Heart right ventricle (tissue), 16 donors: Measurements from ENCODE around the gene PMP22. TPM values are rescaled to one million over a fixed set of nuclear protein-coding genes. Genes with fewer than 3 reads are reported as not detected.
A peak's percentile ranks its signal among the peaks of the same experiment; 100 is the strongest.

Experiments
- ATAC-seq, 8 donors: fragments of 200-7000 bp; cut with Tn5 transposase; one replicate each; pipeline ENCODE4 v1.9.1; 2020; ENCODE audit warnings: mild to moderate bottlenecking in 8 of 8, moderate library complexity in 8 of 8, moderate number of reproducible peaks in 1 of 8
- DNase-seq, 2 donors: peaks; one replicate each; pipeline ENCODE4 v3.0.0-alpha.2; 2020
- H3K27ac ChIP-seq, 10 donors: fragments of 200-600 bp; sonication (generic) in 2 of 10; one replicate each; pipeline versions ENCODE4 v1.5.0 to v1.8.0; 2020 to 2022; ENCODE audit warnings: mild to moderate bottlenecking in 3 of 10
- H3K27me3 ChIP-seq, 7 donors: fragments of 200-600 bp; one replicate each; pipeline ENCODE4 v1.8.0; 2021 to 2022; ENCODE audit warnings: mild to moderate bottlenecking in 2 of 7
- H3K36me3 ChIP-seq, 9 donors: fragments of 200-600 bp; sonication (generic) in 1 of 9; one replicate each; pipeline versions ENCODE4 v1.5.0 to v1.8.0; 2020 to 2022; ENCODE audit warnings: mild to moderate bottlenecking in 2 of 9
- H3K4me1 ChIP-seq, 9 donors: fragments of 200-600 bp; sonication (generic) in 1 of 9; one replicate each; pipeline versions ENCODE4 v1.5.0 to v1.8.0; 2020 to 2022; ENCODE audit warnings: mild to moderate bottlenecking in 4 of 9
- H3K4me3 ChIP-seq, 10 donors: fragments of 200-600 bp; sonication (generic) in 2 of 10; one replicate each; pipeline versions ENCODE4 v1.5.0 to v1.8.0; 2020 to 2022; ENCODE audit warnings: mild to moderate bottlenecking in 7 of 10, moderate library complexity in 2 of 10
- H3K9me3 ChIP-seq, 11 donors: fragments of 200-600 bp in 10 of 11; sonication (generic) in 2 of 11; one replicate each; pipeline versions ENCODE4 v1.5.0 to v1.8.0; 2013 to 2022; ENCODE audit warnings: mild to moderate bottlenecking in 2 of 11, control low read depth in 1 of 11, moderate library complexity in 1 of 11
- WGBS, 2 donors: extraction: QIAGEN DNeasy Blood & Tissue Kit; methylation state at CpG; one replicate each; pipeline ENCODE4 v1.1.7; 2013; ENCODE audit warnings: inconsistent platforms in 1 of 2; 5-methylcytosine and 5-hydroxymethylcytosine counted together
- intact Hi-C, 10 donors: fragments of 100-400 bp; cut with DNase I; formaldehyde crosslinking; loops; one replicate each; pipeline versions ENCODE4 v1.11.1 to v1.14.2; 2022
- polyA plus RNA-seq, 2 donors: library from polyadenylated mRNA; stranded (reverse); fragments of 200-250 nt; gene quantifications; one replicate each; pipeline ENCODE4 v1.2.3, GENCODE V29; 2013
- total RNA-seq, 10 donors: library from RNA; stranded (reverse); fragmentation: NEBNext Ultra II Directional in 3 of 10; extraction: Animal tissue kit (Norgen Biotek cat#: 25700) in 3 of 10; gene quantifications; one replicate each; pipeline versions ENCODE4 v1.2.1 to v1.2.4, GENCODE V29; 2021 to 2023
- TF ChIP-seq, protein P1 (sequence below), 9 donors: fragments of 200-600 bp; sonication (generic) in 2 of 9; IDR thresholded peaks; one replicate each; pipeline versions ENCODE4 v1.5.0 to v1.8.0; 2021 to 2022; ENCODE audit warnings: antibody characterized with exemption in 9 of 9, mild to moderate bottlenecking in 5 of 9, moderate library complexity in 1 of 9
- donor health status: Arrhythmogenic right ventricular cardiomyopathy.
- donor health status: ischemic (EF 13 %, LVEDD 7.1; RV severe dilation, severe dysfunction).
- donor health status: healthy with polysubstance abuse.
- donor health status: DM: no; HTN: yes; CAD: no.
- donor health status: DM: no; HTN: no; CAD: no.
- donor health status: ischemic (EF 25% LVEDD 6.9; RV normal size, moderate dysfunction).
- donor health status: ischemic (EF 25% LVEDD 5.7; RV mildly dilated, moderate dysfunction).
- donor health status: healthy.
- donor health status: DM: yes; HTN: yes; CAD: no.
- donor health status: Ischemic cardiomyopathy.
- donor health status: ischemic (EF 35%, LVEDD 5.7; RV mildly dilated, moderate dysfunction).
- donor health status: nonischemic (EF 11% LVEDD 7.7; RV severe dilation, severe dysfunction).
- donor health status: DM: yes; HTN: yes; CAD: no.
- donor health status: PGD.
- donor health status: ischemic (EF 29% LVEDD 5.4; RV normal size, mild dysfunction).
- donor health status: nonischemic (EF 23%, LVEDD 6.1; RV moderate dilation, normal function).

PMP22 gene
- total and polyA plus RNA-seq, 12 donors = 62.0 to 241 (median 158) TPM

DNA sequence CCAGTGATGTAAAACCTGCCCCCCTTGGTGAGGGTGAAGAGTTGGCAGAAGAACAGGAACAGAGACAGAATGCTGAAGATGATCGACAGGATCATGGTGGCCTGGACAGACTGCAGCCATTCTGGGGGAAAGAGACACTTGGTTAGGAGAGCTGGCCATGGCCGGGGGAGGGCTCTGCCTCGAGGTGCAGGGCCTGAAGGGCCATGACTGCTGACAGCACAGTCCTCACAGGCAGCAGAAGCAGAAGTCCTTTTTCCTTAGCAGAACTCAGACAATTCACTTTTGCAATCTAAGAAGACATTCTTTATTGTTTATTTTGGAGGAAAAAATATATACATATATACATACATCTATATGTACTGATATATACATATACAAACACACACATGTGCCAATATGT, 25.6 kb downstream of the PMP22 start:
- H3K9me3 ChIP-seq = peaks cover 0 to 11% (median 0%) of the 10 kb centered on the region in 11 donors
- H3K36me3 ChIP-seq = peaks cover 0 to 73% (median 43%) of the 10 kb centered on the region in 9 donors
- WGBS, 2 donors = 70 to 78% methylated on average over 3 of the region's 3 CpGs
- no peak for DNase-seq
- no peaks in the 10 kb centered on the region for H3K27me3 ChIP-seq
- TF ChIP-seq, protein P1, sequence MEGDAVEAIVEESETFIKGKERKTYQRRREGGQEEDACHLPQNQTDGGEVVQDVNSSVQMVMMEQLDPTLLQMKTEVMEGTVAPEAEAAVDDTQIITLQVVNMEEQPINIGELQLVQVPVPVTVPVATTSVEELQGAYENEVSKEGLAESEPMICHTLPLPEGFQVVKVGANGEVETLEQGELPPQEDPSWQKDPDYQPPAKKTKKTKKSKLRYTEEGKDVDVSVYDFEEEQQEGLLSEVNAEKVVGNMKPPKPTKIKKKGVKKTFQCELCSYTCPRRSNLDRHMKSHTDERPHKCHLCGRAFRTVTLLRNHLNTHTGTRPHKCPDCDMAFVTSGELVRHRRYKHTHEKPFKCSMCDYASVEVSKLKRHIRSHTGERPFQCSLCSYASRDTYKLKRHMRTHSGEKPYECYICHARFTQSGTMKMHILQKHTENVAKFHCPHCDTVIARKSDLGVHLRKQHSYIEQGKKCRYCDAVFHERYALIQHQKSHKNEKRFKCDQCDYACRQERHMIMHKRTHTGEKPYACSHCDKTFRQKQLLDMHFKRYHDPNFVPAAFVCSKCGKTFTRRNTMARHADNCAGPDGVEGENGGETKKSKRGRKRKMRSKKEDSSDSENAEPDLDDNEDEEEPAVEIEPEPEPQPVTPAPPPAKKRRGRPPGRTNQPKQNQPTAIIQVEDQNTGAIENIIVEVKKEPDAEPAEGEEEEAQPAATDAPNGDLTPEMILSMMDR (IDR thresholded peaks at IDR 0.05) = no peak
- intact Hi-C loops = loop anchor here in 1 of 10 donors (10.0 kb wide), 1 partner anchor 65 kb away; no protein-coding TSS in a partner anchor
- H3K4me3 ChIP-seq = no peak overlapping the region
- peak in 1 of 8 donors; percentile 54 for ATAC-seq
- peaks cover 3 to 76% (median 70%) of the 10 kb centered on the region in 9 donors for H3K4me1 ChIP-seq
- peak overlapping the region in 3 of 10 donors; percentile 11 to 73 (median 18) for H3K27ac ChIP-seq

DNA sequence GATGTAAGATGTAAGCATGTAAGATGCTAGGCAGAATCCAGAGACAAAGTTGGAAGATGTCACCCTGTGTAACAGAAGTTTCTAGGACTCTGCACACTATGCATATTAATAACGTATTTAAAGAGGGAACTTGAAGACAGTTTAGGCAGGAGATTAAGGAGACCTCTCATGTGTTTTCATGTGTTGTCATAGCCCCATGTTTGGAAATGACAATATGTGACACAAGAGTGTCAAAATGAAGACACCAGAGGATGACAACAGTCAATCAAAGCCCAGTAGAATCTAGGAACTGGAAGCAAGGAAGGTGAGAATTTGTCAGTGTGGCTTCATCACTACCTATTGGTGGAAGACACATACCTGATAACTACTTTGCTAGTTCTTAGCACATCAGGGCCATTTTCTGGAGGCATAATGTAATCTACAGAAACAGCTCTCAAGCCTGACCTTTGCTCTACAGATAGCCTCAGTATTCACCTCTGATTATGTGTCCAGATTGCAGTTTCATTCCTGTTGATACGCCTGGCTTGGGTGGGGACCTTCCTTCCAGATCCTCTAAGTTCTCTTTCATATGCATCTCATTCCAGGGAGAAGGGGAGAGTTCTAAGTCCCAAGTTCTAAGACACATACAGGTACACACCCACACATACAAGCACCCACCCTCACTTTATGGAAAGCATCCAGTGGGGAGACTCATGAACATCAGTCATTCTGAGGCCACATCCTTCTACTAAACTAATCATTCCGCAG, 26.3 kb downstream of the PMP22 start:
- peaks cover 0 to 11% (median 0%) of the 10 kb centered on the region in 11 donors for H3K9me3 ChIP-seq
- TF ChIP-seq, protein P1 (IDR thresholded peaks at IDR 0.05) = no peak
- peaks cover 0 to 79% (median 49%) of the 10 kb centered on the region in 9 donors for H3K36me3 ChIP-seq
- no peaks in the 10 kb centered on the region for H3K27me3 ChIP-seq
- ATAC-seq (no peak), DNase-seq (no peak)
- H3K27ac ChIP-seq = peak overlapping the region in 2 of 10 donors; percentile 1 to 73
- WGBS, 2 donors = 83 to 86% methylated on average over 3 of the region's 3 CpGs
- H3K4me3 ChIP-seq = no peak overlapping the region
- intact Hi-C loops = loop anchor here in 1 of 10 donors (10.0 kb wide), 1 partner anchor 64 kb away; no protein-coding TSS in a partner anchor
- peaks cover 7 to 82% (median 72%) of the 10 kb centered on the region in 9 donors for H3K4me1 ChIP-seq

DNA sequence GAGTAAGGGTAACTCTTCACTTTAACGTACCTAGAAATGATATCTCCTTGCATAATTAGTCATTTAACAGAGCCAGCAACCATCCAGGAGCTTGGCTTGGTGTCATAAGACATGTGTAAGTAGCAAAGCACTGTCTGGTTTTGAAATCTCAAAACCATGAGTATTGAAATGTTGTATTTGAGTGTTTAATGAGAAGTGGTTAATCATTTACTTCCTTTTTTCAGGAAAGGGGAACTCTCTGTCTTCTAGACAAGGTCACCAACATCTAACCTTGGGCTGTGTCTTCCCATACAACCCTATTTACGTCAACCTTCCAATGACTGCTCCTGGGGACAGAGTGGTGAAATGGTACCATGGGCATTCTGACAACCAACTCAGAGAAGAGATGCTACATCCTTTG, 27.1 kb downstream of the PMP22 start:
- Histone ChIP-seq H3K9me3 (peaks cover 0 to 9% (median 0%) of the 10 kb centered on the region in 11 donors), H3K27me3 (no peaks in the 10 kb centered on the region), H3K27ac (peak overlapping the region in 3 of 10 donors; percentile 1 to 73 (median 15)), H3K4me3 (no peak overlapping the region), H3K36me3 (peaks cover 0 to 87% (median 57%) of the 10 kb centered on the region in 9 donors), H3K4me1 (peaks cover 13 to 89% (median 79%) of the 10 kb centered on the region in 9 donors)
- DNase-seq (no peak), ATAC-seq (peak in 5 of 8 donors; percentile 16 to 38 (median 31))
- intact Hi-C loops = loop anchor here in 1 of 10 donors (10.0 kb wide), 1 partner anchor 63 kb away; no protein-coding TSS in a partner anchor
- TF ChIP-seq, protein P1 (IDR thresholded peaks at IDR 0.05) = no peak
- WGBS, 2 donors = 65 to 73% methylated on average over 2 of the region's 2 CpGs

DNA sequence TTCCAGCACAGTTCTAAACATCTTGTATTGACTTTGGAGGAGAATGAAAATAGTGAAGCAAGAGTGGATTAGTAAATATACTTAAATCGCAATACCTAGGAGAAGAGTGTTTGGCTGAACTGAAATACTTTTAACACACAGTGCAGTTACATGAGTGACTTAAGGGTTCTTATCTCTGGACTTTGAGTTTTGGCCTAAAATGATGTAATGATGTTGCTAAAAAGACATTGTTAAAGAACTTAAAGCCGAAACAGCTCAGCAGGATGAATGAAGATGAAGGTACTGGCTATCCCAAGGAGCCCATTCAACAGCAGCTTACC, 28.1 kb downstream of the PMP22 start:
- peak overlapping the region in 2 of 10 donors; percentile 19 to 73 for H3K27ac ChIP-seq
- WGBS, 2 donors = 71 to 76% methylated on average over 2 of the region's 2 CpGs

More for the DNA sequence above, 28.1 kb downstream of the PMP22 start:
- H3K27me3 ChIP-seq = no peaks in the 10 kb centered on the region
- peaks cover 0 to 87% (median 60%) of the 10 kb centered on the region in 9 donors for H3K36me3 ChIP-seq
- intact Hi-C loops = loop anchor here in 1 of 10 donors (10.0 kb wide), 1 partner anchor 62 kb away; no protein-coding TSS in a partner anchor
- no peak for ATAC-seq
- TF ChIP-seq, protein P1 (IDR thresholded peaks at IDR 0.05) = no peak
- no peak overlapping the region for H3K4me3 ChIP-seq
- peaks cover 13 to 98% (median 89%) of the 10 kb centered on the region in 9 donors for H3K4me1 ChIP-seq
- no peaks in the 10 kb centered on the region for H3K9me3 ChIP-seq
- DNase-seq = no peak
